ELF-1 (cell line): ENCODE measurements around the gene DEF6.
"Not testable (repeated sequence)": the region's sequence is repeated elsewhere in the genome, so short reads cannot be mapped to it uniquely, and the experiment has no call there.

Source experiments
- DNase-seq: peaks from one replicate; pipeline ENCODE4 v3.0.0-alpha.2; 2016; ENCODE audit warnings: low read depth, low spot score

Gene DEF6

GRCh38 chr6:35278708-35279107, 18.9 kb upstream of the DEF6 start:
- no peak for DNase-seq

DNA sequence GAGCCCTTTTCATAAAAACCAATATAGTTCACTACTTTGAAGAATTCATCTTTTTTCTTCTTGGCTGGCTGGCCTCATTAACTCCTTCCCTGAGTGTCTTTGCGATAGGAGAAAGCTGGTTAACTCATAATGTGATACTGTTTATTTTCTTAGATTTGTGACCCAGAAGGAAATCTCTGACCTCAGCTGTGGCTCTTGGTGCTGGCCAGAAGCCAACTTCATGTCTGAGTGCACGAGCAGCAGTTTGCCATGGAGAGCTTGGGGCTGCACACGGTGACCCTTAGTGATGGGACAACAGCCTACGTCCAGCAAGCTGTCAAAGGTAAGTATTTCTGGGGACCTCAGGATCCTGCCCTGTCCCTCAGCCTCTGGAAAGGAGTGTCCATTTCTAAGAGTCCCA, 16.7 kb upstream of the DEF6 start:
- DNase-seq, result no peak

DNA sequence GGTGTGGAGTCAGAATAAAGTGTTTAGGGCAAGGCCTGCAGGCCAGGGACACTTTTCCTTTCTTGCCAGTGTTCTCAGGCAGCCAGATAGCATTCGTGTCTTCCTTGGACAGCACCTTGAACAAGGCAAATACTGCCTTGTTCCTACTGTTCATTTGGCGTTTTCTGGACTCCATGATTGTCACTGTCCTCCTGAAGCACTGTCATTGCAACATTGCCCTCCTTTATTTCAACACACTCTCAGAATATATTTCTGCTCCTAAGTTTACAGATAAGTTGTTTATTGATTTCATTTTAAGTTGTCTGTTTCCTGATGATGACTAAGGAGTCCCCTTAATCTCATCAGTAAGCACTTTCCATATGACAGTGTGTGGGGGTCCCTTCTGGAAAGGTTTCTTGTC, 15.1 kb upstream of the DEF6 start:
- DNase-seq, result no peak

DNA sequence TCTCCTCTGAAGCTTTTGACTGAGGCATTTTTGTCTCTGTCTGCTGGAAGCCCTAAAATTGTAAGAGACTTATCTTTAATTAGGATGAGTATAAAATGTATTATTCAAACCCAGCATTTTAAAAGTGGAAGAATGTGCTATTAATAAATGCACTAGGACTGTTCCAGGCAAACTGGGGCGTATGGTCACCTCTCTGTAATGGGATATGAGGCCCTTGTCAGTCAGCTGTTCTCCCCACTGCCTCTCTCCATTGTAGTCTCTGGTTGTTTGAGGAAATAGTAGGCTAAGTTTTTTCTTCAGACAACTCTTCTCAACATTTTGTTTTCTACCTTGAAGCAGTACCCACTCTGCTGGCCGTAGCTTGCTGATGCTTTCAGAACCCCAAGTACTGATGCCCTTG, 14.3 kb upstream of the DEF6 start:
- no peak for DNase-seq

- no peak for DNase-seq
These were observed 9.8 kb upstream of the DEF6 start for GRCh38 chr6:35287671-35288396.

DNA sequence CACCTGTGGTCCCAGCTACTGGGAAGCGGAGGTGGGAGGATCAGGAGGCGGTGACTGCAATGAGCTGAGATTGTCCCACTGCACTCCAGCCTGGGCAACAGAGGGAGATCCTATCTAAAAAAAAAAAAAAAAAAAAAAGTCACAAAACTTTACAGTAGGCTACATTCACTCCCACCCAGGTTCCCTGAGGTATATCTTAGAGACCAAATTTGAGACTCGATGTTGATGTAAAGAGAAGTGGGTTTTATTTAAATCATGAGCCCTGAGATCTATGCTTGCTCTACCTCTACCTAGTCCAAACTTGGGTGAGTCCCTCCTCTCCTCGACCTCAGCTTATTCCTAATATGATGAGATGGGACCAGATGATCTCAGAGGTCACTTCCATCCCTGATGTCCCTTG, 8.8 kb upstream of the DEF6 start:
- DNase-seq, result no peak

DNA sequence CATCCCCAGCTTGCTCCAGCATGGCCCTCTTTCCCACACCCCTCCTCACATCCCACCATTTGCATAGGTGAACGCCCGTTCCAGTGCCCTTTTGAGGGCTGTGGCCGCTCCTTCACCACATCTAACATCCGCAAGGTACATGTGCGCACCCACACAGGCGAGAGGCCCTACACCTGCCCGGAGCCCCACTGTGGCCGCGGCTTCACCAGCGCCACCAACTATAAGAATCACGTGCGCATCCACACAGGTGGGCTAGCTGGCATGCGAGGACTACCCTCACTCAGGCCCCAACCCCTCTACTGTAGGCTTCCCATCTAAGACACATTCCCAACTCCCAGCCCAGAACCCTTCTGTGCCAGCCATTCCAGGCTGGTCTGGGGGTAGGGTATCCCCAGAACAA, 6.1 kb upstream of the DEF6 start:
- no peak for DNase-seq

GRCh38 chr6:35292494-35292893, 5.1 kb upstream of the DEF6 start:
- DNase-seq, result no peak

DNA sequence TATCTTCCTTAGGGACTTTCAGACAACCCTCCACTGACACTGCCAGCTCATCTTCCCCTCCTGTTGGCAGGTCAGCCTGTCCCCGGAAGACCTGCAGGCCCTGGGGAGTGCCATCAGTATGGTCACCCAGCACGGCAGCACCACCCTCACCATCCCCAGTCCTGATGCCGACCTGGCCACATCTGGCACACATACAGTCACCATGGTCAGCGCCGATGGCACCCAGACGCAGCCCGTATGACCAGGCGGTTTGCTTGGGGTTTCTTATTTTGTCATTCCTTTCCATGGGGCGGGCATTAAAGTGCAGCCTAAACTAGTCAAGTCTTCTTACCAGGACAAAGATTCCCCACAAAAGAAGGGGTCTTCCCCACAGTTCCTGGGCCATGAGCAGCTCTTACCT, 3.9 kb upstream of the DEF6 start:
- DNase-seq, result no peak

- DNase-seq, result peak; percentile 66
These were observed 3.2 kb upstream of the DEF6 start for GRCh38 chr6:35294308-35294945.

DNA sequence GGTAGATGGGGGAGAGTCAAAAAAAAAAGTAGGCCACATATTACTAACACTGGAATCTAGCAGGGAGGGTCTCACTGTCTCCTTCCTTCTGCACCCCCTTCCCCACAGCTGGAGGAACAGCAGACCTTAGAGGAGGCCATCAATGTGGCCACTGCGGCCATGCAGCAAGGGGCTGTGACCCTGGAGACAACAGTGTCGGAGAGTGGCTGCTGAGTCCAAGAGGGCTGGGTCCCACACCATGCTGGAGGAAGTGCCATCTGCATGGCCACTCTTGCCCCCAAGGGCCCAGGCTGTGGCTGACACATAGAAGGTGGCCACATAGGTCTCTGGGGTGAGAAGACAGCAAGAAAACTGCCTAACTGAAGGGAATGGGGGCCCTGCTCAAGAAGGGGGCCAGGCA, 2.6 kb upstream of the DEF6 start:
- no peak for DNase-seq

DNA sequence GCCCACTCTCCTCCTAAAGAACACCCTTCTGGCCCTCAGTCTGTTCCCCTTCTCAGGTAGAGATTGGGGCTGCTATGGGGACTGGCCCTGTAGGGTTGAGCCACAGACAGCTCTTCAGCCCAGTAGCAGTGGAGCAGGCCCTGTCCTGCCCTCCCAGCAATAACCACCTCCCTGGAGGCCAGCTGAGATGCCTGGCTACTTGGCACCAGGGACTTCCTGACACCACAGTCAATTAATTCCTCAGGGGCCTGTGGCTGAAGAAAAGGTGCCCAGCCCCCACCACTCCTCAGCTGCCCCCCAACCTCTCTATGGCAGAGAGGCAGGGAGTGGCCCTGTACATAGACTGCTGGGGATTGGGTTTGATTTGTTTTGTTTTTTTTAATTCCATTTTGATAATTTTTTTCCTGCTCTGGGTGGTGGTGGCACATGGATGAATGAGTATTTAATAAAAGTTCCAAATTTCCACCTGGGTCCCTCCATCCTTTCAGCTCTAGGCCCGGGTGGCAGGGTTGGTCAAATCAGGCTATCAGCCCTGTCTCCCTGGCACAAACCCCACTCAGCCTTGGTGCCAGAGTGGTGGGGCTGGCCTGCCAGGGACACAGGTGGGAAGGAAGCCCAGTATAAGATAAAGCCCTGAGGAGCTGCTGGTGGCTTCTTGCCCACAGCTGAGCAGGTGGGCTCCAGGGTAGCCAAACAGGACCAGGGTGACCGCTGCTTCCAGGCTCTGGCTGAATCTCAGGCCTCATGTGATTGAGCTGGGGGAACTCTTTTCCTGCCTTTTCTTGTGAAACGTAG, 1.9 kb upstream of the DEF6 start:
- no peak for DNase-seq

- no peak for DNase-seq
These were observed 552 bp upstream of the DEF6 start for GRCh38 chr6:35296931-35297600.

GRCh38 chr6:35298625-35299140, 1.1 kb downstream of the DEF6 start:
- no peak for DNase-seq

- no peak for DNase-seq
These were observed 2.1 kb downstream of the DEF6 start for GRCh38 chr6:35299674-35300073.

DNA sequence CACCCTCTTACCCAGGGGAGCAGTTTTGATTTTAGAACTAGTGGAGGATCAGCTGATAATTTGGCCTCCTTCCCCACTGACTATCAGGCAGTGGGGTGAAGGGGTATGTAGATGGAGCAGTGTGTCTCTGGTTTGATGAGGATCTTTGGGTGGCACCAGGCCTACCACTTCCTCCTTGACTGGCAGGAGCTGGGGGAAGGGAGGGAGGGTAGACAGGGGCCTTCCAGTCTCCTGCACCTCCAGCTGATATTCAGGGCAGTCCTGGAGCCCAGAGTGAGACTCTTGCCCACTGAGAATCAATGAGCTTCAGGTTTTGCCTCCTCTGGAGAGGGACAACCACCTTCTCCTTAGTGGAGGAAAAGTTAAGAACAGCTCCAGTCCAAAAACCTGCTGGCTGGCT, 3.2 kb downstream of the DEF6 start:
- DNase-seq, result no peak

DNA sequence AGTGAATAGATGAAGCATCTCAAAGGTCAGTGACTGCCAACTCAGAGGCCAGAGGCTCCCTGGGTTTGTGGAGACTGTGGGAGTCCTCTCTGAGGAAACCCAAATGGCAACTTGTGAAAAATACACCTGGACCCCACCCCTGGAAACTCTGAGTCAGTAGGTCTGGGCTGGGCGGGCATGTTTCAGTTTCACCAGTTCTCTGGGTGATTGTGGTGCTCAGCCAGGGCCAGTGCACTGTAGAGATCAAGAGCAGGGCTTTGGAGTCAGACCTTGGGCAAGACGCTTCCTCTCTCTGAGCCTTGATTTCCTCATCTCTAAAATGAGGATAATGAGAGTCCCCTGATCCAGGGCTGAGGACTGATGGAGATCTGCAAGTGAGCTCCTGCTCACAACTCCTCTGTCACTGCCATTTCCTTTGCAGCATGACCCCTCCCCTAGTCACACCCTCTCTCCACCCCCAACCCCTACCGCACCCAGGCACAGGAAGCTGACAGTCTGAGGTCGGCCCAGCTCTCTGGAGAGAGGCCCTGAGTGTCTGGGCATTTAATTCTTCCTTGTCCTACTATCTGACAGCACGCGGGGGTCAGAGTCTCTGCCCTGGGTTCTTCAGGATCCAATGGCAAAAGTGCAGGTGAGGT, 5.1 kb downstream of the DEF6 start:
- DNase-seq, result peak; percentile 34

GRCh38 chr6:35304299-35304698, 6.7 kb downstream of the DEF6 start:
- DNase-seq, result peak; percentile 51

GRCh38 chr6:35305117-35305516, 7.5 kb downstream of the DEF6 start:
- peak; percentile 37 for DNase-seq

- not testable (repeated sequence) for DNase-seq
These were observed 9.5 kb downstream of the DEF6 start for GRCh38 chr6:35307138-35307537.

DNA sequence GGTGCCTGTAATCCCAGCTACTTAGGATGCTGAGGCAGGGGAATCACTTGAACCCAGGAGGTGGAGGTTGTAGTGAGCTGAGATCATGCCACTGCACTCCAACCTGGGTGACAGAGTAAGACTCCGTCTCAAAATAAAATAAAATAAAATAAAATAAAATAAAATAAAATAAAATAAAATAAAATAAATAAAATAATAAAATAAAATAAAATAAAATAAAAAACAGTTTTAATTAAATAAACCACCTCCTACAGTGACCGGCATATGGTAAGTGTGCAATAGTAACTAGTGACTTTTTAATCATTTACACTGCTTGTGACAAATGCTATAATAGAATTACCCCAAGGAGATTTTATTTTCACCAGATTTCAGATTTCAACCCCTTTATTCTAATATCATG, 10.9 kb downstream of the DEF6 start:
- not testable (repeated sequence) for DNase-seq
